Activated T-cell treated with anti-CD3 and anti-CD28 coated beads for 24 hours (primary cell): ENCODE results near the gene SMOC2.

ENCODE experiments used
- DNase-seq: peaks from one replicate; pipeline ENCODE4 v3.0.0-alpha.2; 2020; ENCODE audit warnings: low read depth

The SMOC2 gene

GRCh38 chr6:168440520-168441433 is at the start of gene SMOC2:
TSS of gene SMOC2 (plus strand) at chr6:168441184. CDS start at chr6:168441371, 187 bp downstream.
- no peak for DNase-seq

- no peak for DNase-seq
These were observed 47.7 kb upstream of the SMOC2 start for GRCh38 chr6:168393126-168393870.

GRCh38 chr6:168394606-168395005 is 46.4 kb upstream of the SMOC2 start:
- DNase-seq: no peak

GRCh38 chr6:168395983-168396382 is 45.0 kb upstream of the SMOC2 start:
- DNase-seq: no peak

GRCh38 chr6:168396561-168396960 is 44.4 kb upstream of the SMOC2 start:
- no peak for DNase-seq

- DNase-seq: no peak
These were observed 44.0 kb upstream of the SMOC2 start for GRCh38 chr6:168397012-168397411.

GRCh38 chr6:168400037-168400436 is 40.9 kb upstream of the SMOC2 start:
- no peak for DNase-seq

- no peak for DNase-seq
These were observed 37.5 kb upstream of the SMOC2 start for GRCh38 chr6:168403370-168404005.

GRCh38 chr6:168404560-168404959 is 36.4 kb upstream of the SMOC2 start:
- no peak for DNase-seq

- DNase-seq: no peak
These were observed 33.1 kb upstream of the SMOC2 start for GRCh38 chr6:168407842-168408241.

- no peak for DNase-seq
These were observed 32.4 kb upstream of the SMOC2 start for GRCh38 chr6:168408504-168409136.

- DNase-seq: no peak
These were observed 30.9 kb upstream of the SMOC2 start for GRCh38 chr6:168410035-168410434.

- no peak for DNase-seq
These were observed 30.4 kb upstream of the SMOC2 start for GRCh38 chr6:168410554-168411011.

- DNase-seq: no peak
These were observed 29.9 kb upstream of the SMOC2 start for GRCh38 chr6:168411130-168411529.

- DNase-seq: no peak
These were observed 29.2 kb upstream of the SMOC2 start for GRCh38 chr6:168411793-168412192.

- DNase-seq: no peak
These were observed 28.5 kb upstream of the SMOC2 start for GRCh38 chr6:168412456-168412855.

- no peak for DNase-seq
These were observed 27.8 kb upstream of the SMOC2 start for GRCh38 chr6:168413018-168413720.

GRCh38 chr6:168413856-168414255 is 27.1 kb upstream of the SMOC2 start:
- no peak for DNase-seq

- no peak for DNase-seq
These were observed 26.5 kb upstream of the SMOC2 start for GRCh38 chr6:168414336-168415097.

- DNase-seq: no peak
These were observed 25.6 kb upstream of the SMOC2 start for GRCh38 chr6:168415098-168415992.
